ENCODE measurements around the gene DEDD.
"Not testable (repeated sequence)": the region's sequence is repeated elsewhere in the genome, so short reads cannot be mapped to it uniquely, and the experiment has no call there.

DEDD gene

GRCh38 chr1:161121834-161122233, 10.6 kb downstream of the DEDD start:
- no peak for DNase-seq

GRCh38 chr1:161121042-161121650, 11.3 kb downstream of the DEDD start:
- DNase-seq: no peak

- peak in 5 of 6 experiments; percentile 43 to 64 (median 49) for DNase-seq
Observed at GRCh38 chr1:161119092-161119903, 13.2 kb downstream of the DEDD start.

- DNase-seq: peak; percentile 74 to 85 (median 82)
Observed at GRCh38 chr1:161117759-161118581, 14.5 kb downstream of the DEDD start, which contains the start of the genes NIT1 and PFDN2. NIT1 (plus strand) TSS chr1:161118105; CDS start chr1:161118177, 72 bp downstream. PFDN2 (minus strand) TSS chr1:161118037; CDS start chr1:161118026, 11 bp downstream.

- not testable (repeated sequence) for DNase-seq
Observed at GRCh38 chr1:161115961-161116360, 16.5 kb downstream of the DEDD start.

- DNase-seq: no peak
Observed at GRCh38 chr1:161115132-161115711, 17.2 kb downstream of the DEDD start.

- DNase-seq: no peak
Observed at GRCh38 chr1:161114556-161114955, 17.9 kb downstream of the DEDD start.

GRCh38 chr1:161113915-161114314, 18.6 kb downstream of the DEDD start:
- no peak for DNase-seq

GRCh38 chr1:161111527-161111926, 20.9 kb downstream of the DEDD start:
- DNase-seq: no peak

GRCh38 chr1:161111117-161111516, 21.4 kb downstream of the DEDD start:
- DNase-seq: no peak

- no peak for DNase-seq
Observed at GRCh38 chr1:161106431-161106830, 26.0 kb downstream of the DEDD start.

- no peak for DNase-seq
Observed at GRCh38 chr1:161100556-161100955, 31.9 kb downstream of the DEDD start.

GRCh38 chr1:161099090-161099802, 33.2 kb downstream of the DEDD start:
- DNase-seq: no peak

- peak in 5 of 6 experiments; percentile 44 to 62 (median 53) for DNase-seq
Observed at GRCh38 chr1:161098210-161099068, 34.0 kb downstream of the DEDD start, which contains the start of gene KLHDC9. KLHDC9 (plus strand) TSS chr1:161098361; CDS start chr1:161098536, 175 bp downstream.

- DNase-seq: no peak
Observed at GRCh38 chr1:161096530-161096929, 35.9 kb downstream of the DEDD start.

- no peak for DNase-seq
Observed at GRCh38 chr1:161096015-161096414, 36.5 kb downstream of the DEDD start.

GRCh38 chr1:161095230-161095629, 37.2 kb downstream of the DEDD start:
- no peak for DNase-seq

GRCh38 chr1:161094481-161094880, 38.0 kb downstream of the DEDD start:
- DNase-seq: no peak

- DNase-seq: no peak
Observed at GRCh38 chr1:161092621-161093028, 39.8 kb downstream of the DEDD start.

GRCh38 chr1:161091796-161092507, 40.5 kb downstream of the DEDD start:
- DNase-seq: no peak

Data from stimulated activated naive CD4-positive, alpha-beta T cell (primary cell).